ENCODE results near the gene ZNF785. TPM values are rescaled to one million over a fixed set of nuclear protein-coding genes. Genes with fewer than 3 reads are reported as not detected.

The ZNF785 gene
- total and polyA plus RNA-seq, 2 experiments from 2014 or later, result 4.9 to 7.1 TPM

- TF ChIP-seq, protein P1, sequence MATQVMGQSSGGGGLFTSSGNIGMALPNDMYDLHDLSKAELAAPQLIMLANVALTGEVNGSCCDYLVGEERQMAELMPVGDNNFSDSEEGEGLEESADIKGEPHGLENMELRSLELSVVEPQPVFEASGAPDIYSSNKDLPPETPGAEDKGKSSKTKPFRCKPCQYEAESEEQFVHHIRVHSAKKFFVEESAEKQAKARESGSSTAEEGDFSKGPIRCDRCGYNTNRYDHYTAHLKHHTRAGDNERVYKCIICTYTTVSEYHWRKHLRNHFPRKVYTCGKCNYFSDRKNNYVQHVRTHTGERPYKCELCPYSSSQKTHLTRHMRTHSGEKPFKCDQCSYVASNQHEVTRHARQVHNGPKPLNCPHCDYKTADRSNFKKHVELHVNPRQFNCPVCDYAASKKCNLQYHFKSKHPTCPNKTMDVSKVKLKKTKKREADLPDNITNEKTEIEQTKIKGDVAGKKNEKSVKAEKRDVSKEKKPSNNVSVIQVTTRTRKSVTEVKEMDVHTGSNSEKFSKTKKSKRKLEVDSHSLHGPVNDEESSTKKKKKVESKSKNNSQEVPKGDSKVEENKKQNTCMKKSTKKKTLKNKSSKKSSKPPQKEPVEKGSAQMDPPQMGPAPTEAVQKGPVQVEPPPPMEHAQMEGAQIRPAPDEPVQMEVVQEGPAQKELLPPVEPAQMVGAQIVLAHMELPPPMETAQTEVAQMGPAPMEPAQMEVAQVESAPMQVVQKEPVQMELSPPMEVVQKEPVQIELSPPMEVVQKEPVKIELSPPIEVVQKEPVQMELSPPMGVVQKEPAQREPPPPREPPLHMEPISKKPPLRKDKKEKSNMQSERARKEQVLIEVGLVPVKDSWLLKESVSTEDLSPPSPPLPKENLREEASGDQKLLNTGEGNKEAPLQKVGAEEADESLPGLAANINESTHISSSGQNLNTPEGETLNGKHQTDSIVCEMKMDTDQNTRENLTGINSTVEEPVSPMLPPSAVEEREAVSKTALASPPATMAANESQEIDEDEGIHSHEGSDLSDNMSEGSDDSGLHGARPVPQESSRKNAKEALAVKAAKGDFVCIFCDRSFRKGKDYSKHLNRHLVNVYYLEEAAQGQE (IDR thresholded peaks at IDR 0.05; ENCODE audit: unreplicated experiment), result no peak
- TF ChIP-seq JUNB (IDR thresholded peaks at IDR 0.05; ENCODE audit: unreplicated experiment) (no peak), CREB1 (CRISPR knock-in tag; IDR thresholded peaks at IDR 0.05; ENCODE audit: low read depth) (no peak), CTCF (conservative IDR thresholded peaks at IDR 0.05; ENCODE audit: low read depth in 2 of 2) (no peak), EZH2phosphoT487 (IDR thresholded peaks at IDR 0.05; ENCODE audit: unreplicated experiment) (no peak), NANOG (IDR thresholded peaks at IDR 0.05; ENCODE audit: borderline replicate concordance) (no peak)
- TF ChIP-seq, protein P2, sequence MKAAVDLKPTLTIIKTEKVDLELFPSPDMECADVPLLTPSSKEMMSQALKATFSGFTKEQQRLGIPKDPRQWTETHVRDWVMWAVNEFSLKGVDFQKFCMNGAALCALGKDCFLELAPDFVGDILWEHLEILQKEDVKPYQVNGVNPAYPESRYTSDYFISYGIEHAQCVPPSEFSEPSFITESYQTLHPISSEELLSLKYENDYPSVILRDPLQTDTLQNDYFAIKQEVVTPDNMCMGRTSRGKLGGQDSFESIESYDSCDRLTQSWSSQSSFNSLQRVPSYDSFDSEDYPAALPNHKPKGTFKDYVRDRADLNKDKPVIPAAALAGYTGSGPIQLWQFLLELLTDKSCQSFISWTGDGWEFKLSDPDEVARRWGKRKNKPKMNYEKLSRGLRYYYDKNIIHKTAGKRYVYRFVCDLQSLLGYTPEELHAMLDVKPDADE (IDR thresholded peaks at IDR 0.05), result no peak
Observed at GRCh38 chr16:30565526-30565925, 20.0 kb downstream of the ZNF785 start (continued).

DNA sequence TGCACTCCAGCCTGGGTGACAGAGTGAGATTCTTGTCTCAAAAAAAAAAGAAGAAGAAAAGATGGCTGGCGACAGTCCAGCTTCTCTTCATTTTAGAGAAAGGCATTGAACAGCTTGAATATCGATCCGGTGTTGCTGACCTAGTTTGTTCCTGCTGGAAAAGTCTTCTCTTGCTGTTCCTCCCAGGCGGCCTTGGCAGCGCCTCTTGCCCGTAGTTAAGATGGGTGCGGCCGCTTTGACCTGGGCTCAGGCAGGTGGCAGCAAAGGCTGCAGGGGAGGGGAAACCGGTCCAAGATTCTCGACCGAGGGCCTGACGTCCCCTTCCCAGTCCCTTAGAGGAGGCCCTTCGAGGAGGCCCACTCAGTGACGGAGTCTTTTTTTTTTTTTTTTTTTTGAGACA, 23.5 kb downstream of the ZNF785 start:
- Histone ChIP-seq H3K9me2 (ENCODE audit: insufficient read depth) (0 out of 2 replicates have a peak, but pooled peaks cover 3% of the 10 kb centered on the region), H3K27me3 (ENCODE audit: insufficient read depth) (no peaks in the 10 kb centered on the region), H3K4me1 (ENCODE audit: insufficient read depth) (peaks cover 14% of the 10 kb centered on the region), H3K79me2 (replicated peaks; ENCODE audit: insufficient read depth) (no peaks in the 10 kb centered on the region; the same call in 1 of the 2 replicates), H3K36me3 (ENCODE audit: insufficient read depth) (no peaks in the 10 kb centered on the region), H3F3A (replicated peaks; ENCODE audit: low read depth) (0 out of 2 replicates have a peak, but pooled peaks cover 15% of the 10 kb centered on the region), H4K20me1 (replicated peaks; ENCODE audit: insufficient read depth) (no peaks in the 10 kb centered on the region), H3K4me2 (peak overlapping the region; percentile 88), H3K27ac (ENCODE audit: low read depth) (no peak overlapping the region), H2AFZ (peak overlapping the region; percentile 98; the same call in 1 of the 2 replicates), H3K4me3 (peak overlapping the region; percentile 68)
- H3K9me3 Mint-ChIP-seq, result no peaks in the 10 kb centered on the region; the same call in 1 of the 3 replicates
- H3K4me1 Mint-ChIP-seq, result peaks cover 18% of the 10 kb centered on the region
- ATAC-seq (no peak), DNase-seq (ENCODE audit: low spot score) (peak; percentile 32)
- no peak overlapping the region for H3K4me3 Mint-ChIP-seq
- TF ChIP-seq CREB1 (CRISPR knock-in tag; IDR thresholded peaks at IDR 0.05; ENCODE audit: low read depth) (no peak), CTCF (conservative IDR thresholded peaks at IDR 0.05; ENCODE audit: low read depth in 2 of 2) (peak in 1 of 2 experiments; percentile 39; a peak in 2 of 4 replicates)
- no peaks in the 10 kb centered on the region for H3K36me3 Mint-ChIP-seq (ENCODE audit: low read depth)
- H3K27ac Mint-ChIP-seq, result no peak overlapping the region
- H3K27me3 Mint-ChIP-seq (ENCODE audit: insufficient read depth, low read depth, poor library complexity), result peaks cover 28% of the 10 kb centered on the region
